Thymus (tissue), 11 donors: Measurements from ENCODE around the gene AQP9. TPM values are rescaled to one million over a fixed set of nuclear protein-coding genes. Genes with fewer than 3 reads are reported as not detected.
"Not testable (repeated sequence)": the region's sequence is repeated elsewhere in the genome, so short reads cannot be mapped to it uniquely, and the experiment has no call there.

Source experiments
- DNase-seq, 9 donors: peaks; one replicate each; pipeline ENCODE4 v3.0.0-alpha.2; 2013; ENCODE audit warnings: low spot score in 9 of 9, low read depth in 6 of 9, missing footprints in 1 of 9
- H3K27ac ChIP-seq, 2 donors: one replicate each; pipeline ENCODE4 v1.5.1; 2013; ENCODE audit warnings: control low read depth in 1 of 2, low read depth in 1 of 2, low read length in 1 of 2, mild to moderate bottlenecking in 1 of 2, moderate library complexity in 1 of 2
- H3K27me3 ChIP-seq, 2 donors: one replicate each; pipeline ENCODE4 v1.5.1; 2013; ENCODE audit warnings: low read length in 1 of 2; ENCODE audit not compliant: control insufficient read depth in 2 of 2, insufficient read depth in 1 of 2
- H3K36me3 ChIP-seq, 2 donors: one replicate each; pipeline ENCODE4 v1.5.1; 2013; ENCODE audit warnings: low read length in 1 of 2, mild to moderate bottlenecking in 1 of 2, moderate library complexity in 1 of 2; ENCODE audit not compliant: control insufficient read depth in 2 of 2, insufficient read depth in 2 of 2
- H3K4me1 ChIP-seq, 2 donors: one replicate each; pipeline ENCODE4 v1.5.1; 2013; ENCODE audit warnings: low read length in 2 of 2; ENCODE audit not compliant: control insufficient read depth in 2 of 2, insufficient read depth in 2 of 2
- H3K4me3 ChIP-seq, 2 donors: one replicate each; pipeline ENCODE4 v1.5.1; 2013; ENCODE audit warnings: low read length in 2 of 2, control low read depth in 1 of 2, mild to moderate bottlenecking in 1 of 2
- H3K9me3 ChIP-seq, 2 donors: one replicate each; pipeline ENCODE4 v1.5.1; 2013; ENCODE audit warnings: low read length in 1 of 2, mild to moderate bottlenecking in 1 of 2; ENCODE audit not compliant: control insufficient read depth in 2 of 2, insufficient read depth in 1 of 2
- WGBS: extraction: QIAGEN DNeasy Blood & Tissue Kit; methylation state at CpG from one replicate; pipeline ENCODE4 v1.1.7; 2013; 5-methylcytosine and 5-hydroxymethylcytosine counted together
- polyA plus RNA-seq: library from polyadenylated mRNA; stranded (reverse); fragments of 200-250 nt; gene quantifications from one replicate; pipeline ENCODE4 v1.2.3, GENCODE V29; 2013
- total RNA-seq: library from RNA; stranded (reverse); fragments of 120-200 nt; gene quantifications from one replicate; pipeline ENCODE4 v1.2.4, GENCODE V29; 2013
- donor health status: healthy.

AQP9 gene
- total and polyA plus RNA-seq, 2 donors: 0.42 to 3.2 TPM

DNA sequence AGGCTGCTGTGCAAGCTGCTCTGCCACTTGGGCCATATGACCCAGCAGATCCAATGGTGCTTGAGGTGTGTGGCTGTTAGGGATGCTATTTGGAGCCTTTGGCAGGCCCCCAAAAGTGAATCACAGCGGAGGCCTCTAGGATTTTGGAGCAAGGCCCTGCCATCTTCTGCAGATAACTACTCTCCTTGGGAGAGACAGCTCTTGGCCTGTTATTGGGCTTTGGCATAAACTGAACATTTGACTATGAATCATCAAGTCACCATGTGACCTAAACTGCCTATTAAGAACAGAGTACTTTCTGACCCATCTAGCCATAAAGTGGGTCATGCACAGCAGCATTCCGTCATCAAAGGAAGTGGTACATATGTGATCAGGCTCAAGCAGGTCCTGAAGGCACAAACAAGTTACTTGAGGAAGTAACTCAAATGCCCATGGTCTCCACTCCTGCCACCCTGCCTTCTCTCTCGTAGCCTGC is 70.9 kb downstream of the AQP9 start:
- not testable (repeated sequence) for H3K27ac ChIP-seq, DNase-seq, H3K9me3 ChIP-seq, H3K27me3 ChIP-seq, H3K4me3 ChIP-seq, H3K4me1 ChIP-seq, H3K36me3 ChIP-seq
- 98% methylated on average over 3 of the region's 3 CpGs for WGBS

- not testable (repeated sequence) for H3K27me3 ChIP-seq, H3K9me3 ChIP-seq, H3K4me3 ChIP-seq, H3K27ac ChIP-seq, DNase-seq, H3K36me3 ChIP-seq, H3K4me1 ChIP-seq
- WGBS: 85% methylated on average over 4 of the region's 4 CpGs
Observed at GRCh38 chr15:58210031-58210430, 71.8 kb downstream of the AQP9 start.

GRCh38 chr15:58212909-58213526 is 74.8 kb downstream of the AQP9 start:
- Histone ChIP-seq H3K9me3 (no peaks in the 10 kb centered on the region), H3K27ac (no peak overlapping the region), H3K4me1 (no peaks in the 10 kb centered on the region), H3K4me3 (no peak overlapping the region), H3K36me3 (no peaks in the 10 kb centered on the region), H3K27me3 (no peaks in the 10 kb centered on the region)
- DNase-seq: no peak
- 96% methylated on average over 7 of the region's 7 CpGs for WGBS

DNA sequence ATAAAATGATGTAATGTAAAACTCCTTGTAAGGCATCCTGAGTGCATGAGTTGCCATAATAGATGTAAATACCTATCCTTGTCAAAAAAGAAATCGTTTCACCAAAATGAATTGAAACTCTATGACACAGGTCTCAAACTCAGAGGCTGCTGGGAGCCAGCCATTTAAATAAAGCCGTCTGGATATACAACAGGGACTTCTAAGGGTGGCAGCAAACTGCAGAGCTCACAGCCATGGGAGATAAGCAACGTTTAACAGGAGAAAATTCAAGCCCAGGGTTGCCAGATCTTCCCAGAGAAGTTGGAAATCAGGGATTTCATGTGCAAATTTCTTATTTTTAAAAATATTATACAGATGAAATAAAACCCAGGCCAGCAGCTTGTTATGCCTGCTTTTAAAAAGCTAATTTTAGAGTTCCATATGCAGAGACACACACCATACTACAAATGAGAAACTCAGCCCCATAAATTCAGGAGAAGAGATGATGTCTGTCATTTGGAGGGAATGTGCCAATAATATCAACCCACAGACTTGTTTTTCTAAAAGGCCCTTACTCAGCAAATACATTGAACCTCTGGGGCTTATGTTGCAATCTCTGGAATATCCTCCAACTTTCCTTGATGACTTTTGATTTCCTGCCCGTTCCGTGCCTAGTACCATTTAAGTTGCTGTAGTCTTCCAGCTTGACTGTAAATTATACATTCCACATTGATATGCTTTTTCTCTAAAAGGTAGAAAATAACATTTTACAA is 75.6 kb downstream of the AQP9 start:
- Histone ChIP-seq H3K4me1 (no peaks in the 10 kb centered on the region), H3K27me3 (no peaks in the 10 kb centered on the region), H3K36me3 (no peaks in the 10 kb centered on the region), H3K9me3 (no peaks in the 10 kb centered on the region), H3K27ac (no peak overlapping the region), H3K4me3 (no peak overlapping the region)
- 97% methylated on average over 5 of the region's 5 CpGs for WGBS
- no peak for DNase-seq

GRCh38 chr15:58214591-58215340 is 76.6 kb downstream of the AQP9 start:
- 65% methylated on average over 11 of the region's 11 CpGs for WGBS
- H3K4me1 ChIP-seq: no peaks in the 10 kb centered on the region
- no peaks in the 10 kb centered on the region for H3K27me3 ChIP-seq
- no peak overlapping the region for H3K27ac ChIP-seq
- DNase-seq: no peak
- H3K9me3 ChIP-seq: no peaks in the 10 kb centered on the region
- H3K4me3 ChIP-seq: no peak overlapping the region
- H3K36me3 ChIP-seq: no peaks in the 10 kb centered on the region

DNA sequence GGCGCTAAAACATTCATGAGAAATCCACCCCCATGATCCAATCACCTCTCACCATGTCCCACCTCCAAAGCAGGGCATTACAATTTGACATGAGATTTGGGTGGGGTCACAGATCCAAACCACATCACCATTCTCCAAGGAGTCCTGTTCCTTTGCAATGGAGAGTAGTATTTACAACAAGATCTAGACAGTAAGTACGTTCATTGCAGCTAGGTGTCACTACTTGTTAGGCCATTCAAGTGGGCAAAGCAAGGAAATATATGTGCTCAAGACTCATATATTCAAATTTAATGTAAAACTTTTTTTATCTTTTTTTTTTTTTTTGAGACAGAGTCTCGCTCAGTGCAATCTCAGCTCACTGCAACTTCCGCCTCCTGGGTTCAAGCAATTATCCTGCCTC is 79.3 kb downstream of the AQP9 start:
- no peaks in the 10 kb centered on the region for H3K36me3 ChIP-seq
- 98% methylated on average over 4 of the region's 4 CpGs for WGBS
- H3K27me3 ChIP-seq: no peaks in the 10 kb centered on the region
- no peak overlapping the region for H3K4me3 ChIP-seq
- no peak overlapping the region for H3K27ac ChIP-seq
- DNase-seq: no peak
- H3K4me1 ChIP-seq: no peaks in the 10 kb centered on the region
- H3K9me3 ChIP-seq: no peaks in the 10 kb centered on the region

GRCh38 chr15:58221591-58222241 is 83.5 kb downstream of the AQP9 start:
- no peak for DNase-seq
- Histone ChIP-seq H3K9me3 (no peaks in the 10 kb centered on the region), H3K4me1 (no peaks in the 10 kb centered on the region), H3K4me3 (no peak overlapping the region), H3K27me3 (no peaks in the 10 kb centered on the region), H3K27ac (no peak overlapping the region), H3K36me3 (no peaks in the 10 kb centered on the region)
- WGBS: 45% methylated on average over 3 of the region's 3 CpGs

DNA sequence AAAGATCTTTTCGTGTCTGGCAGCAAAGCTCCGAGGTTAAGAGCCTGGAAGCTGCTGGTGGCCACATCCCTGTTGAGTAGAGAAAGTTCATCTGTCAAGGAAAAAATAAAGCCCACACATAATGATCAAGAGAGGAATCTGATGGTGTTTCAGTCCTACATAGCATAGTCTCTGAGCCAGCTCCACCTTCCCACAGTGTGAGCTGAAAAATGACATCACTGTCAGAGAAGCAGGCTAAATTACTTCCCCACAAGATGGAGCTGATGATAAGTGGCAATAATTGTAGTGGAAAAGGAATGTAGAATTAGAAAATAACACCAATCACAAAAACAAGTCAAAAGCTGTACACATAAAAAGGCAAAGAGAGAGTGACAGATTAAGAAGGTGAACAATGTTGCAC is 84.5 kb downstream of the AQP9 start:
- WGBS: 96% methylated on average over 2 of the region's 2 CpGs
- Histone ChIP-seq H3K27ac (no peak overlapping the region), H3K4me3 (no peak overlapping the region), H3K9me3 (no peaks in the 10 kb centered on the region), H3K27me3 (no peaks in the 10 kb centered on the region), H3K36me3 (no peaks in the 10 kb centered on the region), H3K4me1 (no peaks in the 10 kb centered on the region)
- no peak for DNase-seq

GRCh38 chr15:58223432-58223831 is 85.3 kb downstream of the AQP9 start:
- H3K4me3 ChIP-seq: no peak overlapping the region
- DNase-seq: no peak
- H3K9me3 ChIP-seq: no peaks in the 10 kb centered on the region
- no peaks in the 10 kb centered on the region for H3K27me3 ChIP-seq
- WGBS: 95% methylated on average over 3 of the region's 3 CpGs
- H3K36me3 ChIP-seq: no peaks in the 10 kb centered on the region
- no peak overlapping the region for H3K27ac ChIP-seq
- peaks cover 3 to 4% of the 10 kb centered on the region in 2 donors for H3K4me1 ChIP-seq
